Measurements from ENCODE around the gene SYPL1. TPM values are rescaled to one million over a fixed set of nuclear protein-coding genes. Genes with fewer than 3 reads are reported as not detected.
A peak's percentile ranks its signal among the peaks of the same experiment; 100 is the strongest.

Gene SYPL1
- total and polyA plus RNA-seq, 12 donors = 58.5 to 121 (median 75.1) TPM

DNA sequence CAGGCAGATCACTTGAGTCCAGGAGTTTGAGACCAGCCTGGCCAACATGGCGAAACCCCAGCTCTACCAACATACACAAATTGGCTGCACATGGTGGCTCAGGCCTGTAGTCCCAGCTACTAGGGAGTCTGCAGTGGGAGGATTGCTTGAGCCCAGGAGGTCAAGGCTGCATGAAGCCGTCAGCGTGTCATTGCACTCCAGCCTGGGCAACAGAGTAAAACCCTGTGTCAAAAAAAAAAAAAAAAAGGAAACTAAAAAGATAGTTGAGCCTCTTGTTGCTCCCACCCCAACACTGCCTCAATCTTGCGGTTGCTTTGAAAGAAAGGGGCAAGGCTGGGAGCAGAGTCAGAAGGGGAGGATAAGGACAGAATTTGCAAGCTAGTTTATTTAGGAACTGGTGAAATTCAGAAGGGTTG is 69.9 kb downstream of the SYPL1 start:
- Histone ChIP-seq H3K4me3 (no peak overlapping the region), H3K27me3 (peaks cover 0 to 19% (median 0%) of the 10 kb centered on the region in 7 donors), H3K9me3 (no peaks in the 10 kb centered on the region), H3K4me1 (peaks cover 0 to 21% (median 8%) of the 10 kb centered on the region in 9 donors), H3K36me3 (no peaks in the 10 kb centered on the region), H3K27ac (no peak overlapping the region)
- no peak for ATAC-seq
- TF ChIP-seq, protein P1, sequence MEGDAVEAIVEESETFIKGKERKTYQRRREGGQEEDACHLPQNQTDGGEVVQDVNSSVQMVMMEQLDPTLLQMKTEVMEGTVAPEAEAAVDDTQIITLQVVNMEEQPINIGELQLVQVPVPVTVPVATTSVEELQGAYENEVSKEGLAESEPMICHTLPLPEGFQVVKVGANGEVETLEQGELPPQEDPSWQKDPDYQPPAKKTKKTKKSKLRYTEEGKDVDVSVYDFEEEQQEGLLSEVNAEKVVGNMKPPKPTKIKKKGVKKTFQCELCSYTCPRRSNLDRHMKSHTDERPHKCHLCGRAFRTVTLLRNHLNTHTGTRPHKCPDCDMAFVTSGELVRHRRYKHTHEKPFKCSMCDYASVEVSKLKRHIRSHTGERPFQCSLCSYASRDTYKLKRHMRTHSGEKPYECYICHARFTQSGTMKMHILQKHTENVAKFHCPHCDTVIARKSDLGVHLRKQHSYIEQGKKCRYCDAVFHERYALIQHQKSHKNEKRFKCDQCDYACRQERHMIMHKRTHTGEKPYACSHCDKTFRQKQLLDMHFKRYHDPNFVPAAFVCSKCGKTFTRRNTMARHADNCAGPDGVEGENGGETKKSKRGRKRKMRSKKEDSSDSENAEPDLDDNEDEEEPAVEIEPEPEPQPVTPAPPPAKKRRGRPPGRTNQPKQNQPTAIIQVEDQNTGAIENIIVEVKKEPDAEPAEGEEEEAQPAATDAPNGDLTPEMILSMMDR (IDR thresholded peaks at IDR 0.05) = no peak
- 86 to 93% methylated on average over 4 of the region's 4 CpGs for WGBS, 2 donors
- intact Hi-C loops (cut with DNase I) = loop anchor here (1.0 to 10.0 kb wide), 11 partner anchors 107 to 390 kb away; partner anchors contain the start of gene ATXN7L1 (in 1 of the 10)
- no peak for DNase-seq

GRCh38 chr7:106041140-106041717 is 70.9 kb downstream of the SYPL1 start:
- TF ChIP-seq, protein P1 (IDR thresholded peaks at IDR 0.05) = peak; percentile 34 to 78 (median 66)
- H3K9me3 ChIP-seq = no peaks in the 10 kb centered on the region
- no peaks in the 10 kb centered on the region for H3K36me3 ChIP-seq
- 49 to 59% methylated on average over 6 of the region's 6 CpGs for WGBS, 2 donors
- H3K27ac ChIP-seq = no peak overlapping the region
- no peak overlapping the region for H3K4me3 ChIP-seq
- peaks cover 0 to 19% (median 0%) of the 10 kb centered on the region in 7 donors for H3K27me3 ChIP-seq
- DNase-seq = no peak
- intact Hi-C loops (cut with DNase I) = loop anchor here (2.0 to 10.0 kb wide), 11 partner anchors 106 to 390 kb away; partner anchors contain the start of gene ATXN7L1 (in 1 of the 10)
- H3K4me1 ChIP-seq = peaks cover 0 to 21% (median 8%) of the 10 kb centered on the region in 9 donors
- peak in 2 of 8 donors; percentile 23 to 26 for ATAC-seq

Other genes starting within 250 kb of the SYPL1 start
- gene ATXN7L1, start 235.7 kb downstream of the SYPL1 start, total RNA-seq = 1 to 10 TPM; 3.1 to 7.2 (median 5.6) TPM
- gene ATXN7L1, start 235.7 kb downstream of the SYPL1 start, polyA plus RNA-seq = 1 to 10 TPM; 1.7 to 2.9 TPM
- gene CDHR3, start 149.0 kb downstream of the SYPL1 start, total RNA-seq = 10 to 100 TPM in 2 of 10 donors, 1 to 10 TPM in 7, under 1 TPM in 1; 0.59 to 14.2 (median 1.9) TPM
- 1 to 10 TPM in 1 of 2 donors, under 1 TPM in 1; 0.88 to 6.4 TPM for gene CDHR3, start 149.0 kb downstream of the SYPL1 start, polyA plus RNA-seq
- 100 to 1,000 TPM in 5 of 10 donors, 10 to 100 TPM in 5; 76.9 to 404 (median 100) TPM for gene NAMPT, start 172.7 kb upstream of the SYPL1 start, total RNA-seq
- 10 to 100 TPM; 32.2 to 97.8 TPM for gene NAMPT, start 172.7 kb upstream of the SYPL1 start, polyA plus RNA-seq